HG03439 (cell line): ENCODE data around the gene TECTB.

Source experiments
- ATAC-seq: cut with Tn5 transposase; IDR thresholded peaks from one replicate; pipeline ENCODE4 v1.9.1; 2021; ENCODE audit warnings: mild to moderate bottlenecking, moderate library complexity; ENCODE audit not compliant: unreplicated experiment

Gene TECTB

DNA sequence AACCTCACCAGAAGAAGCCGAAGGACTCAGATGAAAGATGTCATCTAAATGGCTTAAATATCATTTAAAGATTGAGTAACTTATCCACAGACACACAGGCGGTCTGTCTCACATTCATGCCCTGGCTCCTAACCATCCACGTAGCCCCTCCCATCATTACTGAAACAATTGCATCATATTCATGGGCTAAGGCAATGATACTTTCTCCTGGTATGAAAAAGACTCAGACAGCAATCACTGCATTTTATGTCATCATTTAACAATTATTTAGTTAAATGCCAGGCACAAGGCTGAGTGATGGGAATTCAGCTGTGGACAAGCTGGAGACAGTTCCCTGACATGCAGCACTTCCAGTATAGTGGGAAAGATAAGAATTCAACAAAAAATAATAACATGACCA, 11.2 kb upstream of the TECTB start:
- no peak for ATAC-seq

DNA sequence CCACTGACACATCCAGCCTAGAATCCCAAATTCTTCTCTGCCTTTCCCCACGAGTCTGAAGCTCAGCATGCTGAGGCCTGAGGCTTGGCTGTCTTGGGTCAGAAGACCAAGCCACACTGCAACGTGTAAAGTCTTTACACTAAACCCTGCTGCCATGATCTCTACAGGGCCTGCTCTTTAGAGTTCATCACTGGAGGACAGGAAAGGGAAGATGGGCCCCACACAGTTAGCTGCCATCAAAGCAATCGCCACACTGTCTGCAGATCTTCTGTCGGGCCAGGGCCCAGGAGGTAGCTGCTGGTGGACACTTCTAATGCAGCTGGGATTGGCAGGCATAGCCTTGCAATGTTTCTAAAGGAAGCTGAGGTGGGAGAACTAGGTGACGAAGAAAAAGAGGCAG, 8.4 kb upstream of the TECTB start:
- ATAC-seq, result no peak

DNA sequence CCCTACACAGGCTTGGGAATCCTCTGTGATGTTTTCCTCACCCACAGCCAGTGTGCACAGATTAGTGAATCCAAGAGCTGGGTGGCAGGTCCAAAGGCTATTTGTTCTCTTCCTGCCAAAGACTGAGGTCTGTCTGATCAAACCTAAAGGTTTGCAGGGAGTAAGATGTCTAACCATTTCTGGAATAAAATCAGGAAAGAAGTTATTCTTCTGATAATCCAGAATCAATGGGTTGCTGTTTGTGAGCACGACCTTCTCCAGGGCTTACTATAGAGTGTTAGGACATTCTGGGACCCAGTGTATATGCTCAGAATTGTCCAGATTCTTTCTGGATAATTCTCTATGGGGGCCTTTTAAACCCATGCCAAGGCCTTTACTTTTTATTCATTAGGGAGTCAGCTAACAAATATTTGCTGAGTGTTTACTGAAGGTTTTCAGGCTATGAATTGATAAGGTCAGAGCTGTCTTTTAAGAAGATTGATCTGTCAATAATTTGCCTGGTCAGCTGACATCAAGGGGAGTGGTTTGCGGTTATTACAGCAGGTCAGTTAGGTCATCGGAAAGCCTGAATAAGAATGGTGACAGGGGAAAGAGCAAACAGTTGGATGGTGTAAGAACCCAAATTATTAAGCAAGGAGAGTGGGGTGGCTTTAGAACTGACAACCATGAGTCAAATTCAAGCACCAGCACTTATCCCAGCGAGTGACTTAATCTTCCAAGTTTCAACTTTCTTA, 7.5 kb upstream of the TECTB start:
- ATAC-seq, result no peak

DNA sequence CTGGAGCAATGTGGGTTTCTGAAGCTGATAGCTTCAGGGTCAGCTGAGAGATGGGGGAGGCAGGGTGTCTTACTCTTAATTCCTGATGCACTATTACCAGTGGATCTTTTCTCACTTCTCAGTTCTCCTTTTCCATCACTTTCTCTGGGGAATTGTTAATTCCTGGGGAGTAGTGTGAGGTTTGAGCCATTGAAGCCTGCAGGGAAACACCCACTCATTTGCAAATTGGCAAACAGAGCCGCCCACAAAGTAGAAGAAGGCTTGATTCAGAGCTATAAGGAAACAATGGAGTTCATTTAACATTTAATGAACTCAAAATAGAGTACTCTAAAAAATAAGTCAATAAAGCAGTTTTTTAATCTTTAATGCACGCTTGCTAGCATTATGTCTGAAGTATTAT, 4.3 kb upstream of the TECTB start:
- no peak for ATAC-seq

DNA sequence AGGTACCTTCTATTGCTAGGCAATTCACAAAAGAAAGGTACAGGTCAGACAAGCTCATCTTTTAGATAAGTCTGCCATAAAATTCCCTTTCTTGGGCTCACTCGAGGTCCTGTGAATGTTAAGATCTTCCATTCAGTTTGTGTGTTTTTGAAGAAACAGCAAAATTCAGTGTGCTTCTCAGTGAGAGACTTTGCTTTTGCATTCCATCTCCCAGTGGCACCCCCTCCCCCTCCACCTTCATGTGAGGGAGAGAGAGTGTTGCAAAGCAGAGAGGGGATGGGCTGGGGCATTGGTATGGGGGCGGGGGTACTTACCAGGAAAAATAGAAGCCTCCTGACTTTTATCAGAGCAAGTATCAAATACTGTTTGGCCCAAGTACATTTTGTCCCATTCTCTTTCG, 3.8 kb upstream of the TECTB start:
- no peak for ATAC-seq

DNA sequence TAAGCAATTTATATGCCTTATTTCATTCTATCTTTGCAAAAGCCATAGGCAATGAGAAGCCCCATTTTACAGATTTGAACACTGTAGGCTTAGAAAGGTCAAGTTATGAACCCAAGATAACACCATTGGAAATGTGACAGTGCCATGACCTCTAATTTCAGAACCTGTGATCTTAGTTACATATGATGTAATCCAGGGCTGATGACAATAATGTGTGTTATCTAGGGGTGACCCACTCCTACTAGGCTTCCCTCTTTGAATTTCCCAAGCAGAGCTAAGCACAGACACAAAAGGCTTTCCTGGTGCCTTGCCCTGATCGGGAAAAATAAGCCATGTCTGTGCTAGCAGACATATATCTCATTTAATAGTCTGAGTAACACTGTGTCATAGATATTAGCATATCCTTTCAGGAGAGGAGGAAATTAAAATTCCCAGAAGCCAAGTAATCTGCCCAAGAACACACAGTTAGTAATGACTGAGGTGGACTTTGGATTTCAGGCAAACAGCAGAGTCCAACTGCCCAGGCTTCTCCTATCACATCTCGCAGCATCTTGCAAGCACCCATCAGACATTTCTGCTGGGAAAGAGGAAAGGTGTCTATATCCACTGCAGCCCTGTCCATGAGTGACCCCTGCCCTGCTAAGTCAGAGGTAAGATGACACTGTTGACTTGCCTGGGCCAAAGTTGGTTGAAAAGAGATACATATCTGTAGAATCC, 2.8 kb upstream of the TECTB start:
- ATAC-seq, result no peak

DNA sequence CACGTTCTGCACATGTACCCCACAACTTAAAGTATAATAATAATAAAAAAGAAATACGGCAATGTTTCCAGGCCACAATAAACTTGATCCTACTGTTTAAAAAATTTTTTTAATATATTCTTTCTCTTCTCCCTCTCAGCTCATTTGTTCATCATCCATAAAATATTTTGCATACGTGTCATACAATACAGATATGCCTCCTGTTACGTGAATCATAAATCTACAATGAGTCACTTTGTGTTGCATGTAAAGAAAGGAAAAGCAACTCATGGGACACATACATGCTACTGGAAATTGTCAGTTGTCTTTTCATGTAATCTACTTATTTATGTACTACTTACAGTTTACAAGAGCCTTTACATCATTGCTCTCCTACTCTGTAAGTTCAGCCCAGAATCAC, 1.1 kb upstream of the TECTB start:
- no peak for ATAC-seq

DNA sequence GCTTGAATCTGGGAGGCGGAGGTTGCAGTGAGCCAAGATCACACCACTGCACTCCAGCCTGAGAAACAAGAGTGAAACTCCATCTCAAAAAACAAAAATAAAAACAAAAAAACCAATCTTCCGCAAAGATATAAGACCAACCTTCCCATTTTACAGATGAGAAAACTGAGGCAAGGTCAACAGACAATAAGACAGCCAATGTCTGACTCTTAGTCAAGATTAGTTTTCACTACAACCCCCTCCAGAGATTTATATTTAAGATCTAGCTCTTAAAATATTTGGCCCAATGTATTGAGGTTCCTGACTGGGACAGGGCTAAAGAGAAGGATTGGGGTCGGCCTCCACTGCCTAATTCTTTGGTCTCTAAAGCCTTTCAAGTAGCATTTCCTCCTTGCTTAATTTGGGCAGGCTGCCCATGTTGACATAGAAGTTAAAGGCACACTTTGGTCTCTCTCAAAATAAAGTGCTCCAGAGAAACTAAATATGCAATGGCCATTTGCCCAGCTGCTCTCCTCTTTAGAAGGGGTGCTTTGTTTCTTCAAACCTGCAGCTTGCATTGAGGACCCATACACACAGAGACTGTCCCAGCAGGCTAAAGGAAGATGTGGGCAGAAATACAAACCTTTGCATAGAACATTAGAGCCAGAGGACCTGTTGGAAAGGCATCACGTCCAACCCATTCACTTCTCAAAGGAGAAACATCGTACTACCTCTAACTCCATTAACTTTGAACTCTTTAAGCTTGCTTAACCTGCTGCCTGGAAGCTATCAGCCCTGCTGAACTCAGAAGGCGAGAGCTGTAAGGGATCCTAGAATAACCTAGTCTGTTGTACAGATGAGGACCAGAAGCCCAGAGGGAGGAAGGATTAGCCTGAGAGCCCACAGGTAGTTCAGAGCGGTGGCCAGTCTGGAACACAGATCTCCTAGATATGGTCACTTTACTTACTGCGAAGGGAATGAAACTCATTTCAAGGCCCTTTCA, 3.9 kb downstream of the TECTB start:
- ATAC-seq, result no peak

DNA sequence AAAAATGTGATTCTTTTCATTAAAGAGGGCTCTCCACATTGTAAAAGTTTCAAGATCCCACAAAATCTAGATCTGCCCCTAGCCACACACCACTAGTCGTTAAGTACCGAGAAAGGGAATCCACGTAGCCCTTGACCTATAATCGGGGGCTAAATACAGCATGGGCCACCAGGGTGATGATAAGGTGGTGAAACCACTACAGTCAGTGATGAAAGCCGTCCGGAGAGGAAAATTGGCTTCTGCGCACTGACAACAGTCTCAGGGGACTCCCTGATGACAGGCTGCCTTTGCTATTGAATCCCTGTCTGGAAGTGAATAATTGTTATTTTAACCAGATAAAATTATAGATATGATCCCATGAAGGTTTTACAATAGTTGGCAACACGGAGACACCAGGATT, 4.6 kb downstream of the TECTB start:
- no peak for ATAC-seq

DNA sequence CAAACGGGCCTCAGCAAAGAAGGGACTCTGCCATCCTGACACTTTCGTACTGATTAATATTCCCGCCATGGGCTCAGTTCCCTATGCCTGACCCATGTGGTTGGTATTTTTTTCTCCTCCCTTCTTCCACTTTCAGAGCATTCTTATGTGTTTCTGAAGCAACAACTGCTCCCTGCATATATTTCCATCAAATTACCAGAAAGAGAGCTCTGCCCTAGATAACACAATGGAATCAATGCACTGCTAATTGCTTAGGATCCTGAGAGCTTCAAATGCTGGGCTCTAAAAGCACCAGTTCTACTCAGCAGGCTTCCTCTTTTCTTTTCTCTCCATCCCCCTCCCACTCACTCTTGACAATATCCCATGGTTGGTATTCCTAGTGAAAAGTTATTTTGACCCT, 5.3 kb downstream of the TECTB start:
- ATAC-seq, result no peak

DNA sequence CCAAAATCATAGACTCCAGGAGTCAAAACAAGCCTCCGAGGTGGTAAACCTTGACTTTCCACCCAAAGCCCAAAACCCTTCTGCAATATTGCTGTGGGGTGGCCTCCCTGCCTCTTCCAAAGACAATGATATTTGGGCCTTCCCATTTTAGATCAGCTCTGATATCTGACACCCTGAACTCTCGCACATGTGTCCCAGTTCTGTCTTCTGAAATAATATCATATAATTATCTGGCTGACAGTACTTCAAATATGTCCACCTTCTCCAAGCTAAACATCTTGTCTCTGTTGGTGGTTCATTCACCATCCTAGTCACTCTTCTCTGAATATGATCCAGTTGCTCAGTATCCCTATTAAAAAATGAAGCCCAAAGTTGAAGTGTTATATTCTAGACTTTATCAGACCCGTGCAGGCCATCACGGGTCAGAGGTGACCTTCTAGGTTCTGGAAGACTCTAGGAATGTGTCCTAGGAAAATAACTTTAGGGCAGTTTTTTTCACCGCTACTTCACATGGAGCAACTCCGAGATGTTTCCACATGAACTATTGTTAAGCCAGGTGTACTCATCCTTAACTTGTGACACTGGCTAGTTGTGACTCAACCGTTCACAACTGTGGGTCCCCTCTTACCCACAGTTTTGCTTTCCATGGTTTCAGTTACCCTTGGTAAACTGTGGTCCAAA, 6.3 kb downstream of the TECTB start:
- no peak for ATAC-seq

DNA sequence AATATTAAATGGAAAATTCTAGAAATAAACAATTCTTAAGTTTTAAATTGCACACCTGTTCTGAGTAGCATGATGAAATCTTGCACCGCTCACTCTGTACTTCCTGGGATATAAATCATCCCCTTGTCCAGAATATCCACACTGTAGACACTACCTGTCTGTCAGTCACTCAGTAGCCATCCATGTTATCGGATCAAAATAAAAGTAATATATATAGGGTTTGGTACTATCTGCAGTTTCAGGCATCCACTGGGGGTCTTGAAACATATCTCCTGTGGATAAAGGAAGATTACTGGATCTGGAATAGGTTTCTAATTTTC, 6.8 kb downstream of the TECTB start:
- no peak for ATAC-seq

DNA sequence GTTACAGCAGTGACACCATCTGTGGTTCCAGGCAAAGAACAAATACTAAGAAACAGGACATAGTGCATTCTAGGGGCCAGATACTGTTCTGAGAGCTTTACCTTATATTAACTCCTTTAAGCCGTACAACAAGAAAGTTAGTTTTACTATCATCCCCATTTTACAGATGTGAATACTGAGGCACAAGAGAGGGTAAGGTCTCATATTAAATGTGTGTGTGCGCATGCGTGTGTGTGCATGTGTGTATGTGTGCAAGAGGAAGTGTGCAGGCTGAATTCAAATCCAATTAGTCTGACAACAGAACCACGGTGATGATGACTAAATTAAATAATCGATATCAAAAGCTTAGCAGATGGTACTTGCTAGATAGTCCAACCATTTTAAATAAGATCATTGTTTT, 11.0 kb downstream of the TECTB start:
- ATAC-seq, result no peak

DNA sequence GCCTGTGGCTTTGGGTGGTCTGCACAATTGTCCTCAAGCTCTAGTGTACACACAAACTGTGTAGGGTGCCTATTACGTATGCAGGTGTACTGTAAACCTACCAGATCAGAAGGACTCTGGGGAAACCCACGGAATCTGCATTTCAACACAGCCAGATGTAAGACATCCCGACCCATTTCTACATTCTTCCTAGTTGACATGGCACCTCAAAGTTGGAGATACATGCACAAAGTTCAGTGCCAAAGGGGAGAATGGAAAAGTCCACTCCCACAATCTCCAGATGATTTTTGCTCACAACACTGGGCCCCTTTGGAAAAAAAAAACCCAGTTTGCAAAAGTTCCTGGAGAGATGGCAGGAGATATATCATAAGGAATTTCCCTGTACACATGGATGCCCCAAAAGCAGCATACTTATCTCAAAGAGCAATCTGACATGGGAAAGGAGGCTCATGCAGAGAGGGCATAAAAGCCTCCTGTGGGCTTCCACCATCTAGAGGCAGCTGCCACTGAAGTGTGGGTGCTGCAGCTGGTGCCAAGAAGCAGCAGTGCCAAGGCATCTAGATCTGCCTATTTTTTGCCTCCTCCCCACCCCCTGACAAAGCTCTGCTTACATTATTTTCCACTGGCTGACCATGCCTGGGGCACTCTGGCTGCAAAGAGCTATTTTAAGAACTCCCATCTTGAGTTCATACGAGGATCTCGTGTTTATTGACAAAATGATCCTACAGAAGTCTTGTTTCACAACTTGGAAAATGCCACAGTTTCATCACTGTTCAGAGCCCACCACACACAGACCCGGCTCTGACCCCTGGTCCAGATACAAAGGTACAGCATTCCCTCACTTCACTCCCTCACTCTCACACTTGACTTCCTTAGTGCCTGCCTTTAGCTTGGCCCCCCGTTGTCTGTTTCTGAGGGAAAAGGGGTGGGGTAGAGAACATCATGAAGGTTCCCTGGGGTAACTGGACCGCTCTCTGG, 12.9 kb downstream of the TECTB start:
- ATAC-seq, result no peak

DNA sequence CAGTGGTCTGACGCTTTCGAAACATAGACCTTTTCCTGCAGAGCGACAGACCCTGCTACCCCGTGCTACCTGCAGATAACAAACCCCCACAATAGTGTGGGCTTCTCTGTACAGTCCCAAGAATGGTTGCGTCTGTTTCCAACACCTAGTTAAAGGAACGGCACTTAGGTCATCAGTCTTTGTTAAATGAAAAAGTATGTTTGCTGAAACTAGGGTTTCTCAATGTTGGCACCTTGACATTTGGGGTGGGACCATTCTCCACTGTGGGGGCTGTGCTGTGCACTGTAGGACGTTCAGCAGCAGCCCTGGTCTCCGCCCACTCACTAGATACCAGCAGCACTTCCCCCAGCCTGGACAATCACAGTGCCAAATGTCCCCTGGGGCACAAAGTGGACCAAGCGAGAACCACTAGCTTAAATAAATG, 13.7 kb downstream of the TECTB start:
- ATAC-seq, result no peak

DNA sequence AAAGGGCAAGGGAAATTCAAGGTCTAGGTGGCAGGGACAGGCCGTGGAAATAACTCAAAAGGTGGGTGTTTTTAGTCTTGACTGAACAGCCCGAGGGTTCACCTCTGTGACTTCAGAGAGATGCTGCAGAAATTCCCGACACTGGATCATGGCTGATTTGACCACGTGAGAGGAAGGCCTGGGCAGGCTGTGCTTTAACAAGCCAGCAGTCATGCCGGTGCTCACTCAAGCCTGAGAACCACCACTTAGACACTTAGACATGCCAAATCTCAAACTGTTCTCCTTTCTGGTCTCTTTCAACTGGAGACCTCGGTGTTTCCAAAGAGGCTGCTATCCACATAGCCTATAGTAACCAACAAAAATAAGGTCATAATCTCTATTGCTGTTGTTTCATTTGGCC, 15.4 kb downstream of the TECTB start:
- no peak for ATAC-seq

DNA sequence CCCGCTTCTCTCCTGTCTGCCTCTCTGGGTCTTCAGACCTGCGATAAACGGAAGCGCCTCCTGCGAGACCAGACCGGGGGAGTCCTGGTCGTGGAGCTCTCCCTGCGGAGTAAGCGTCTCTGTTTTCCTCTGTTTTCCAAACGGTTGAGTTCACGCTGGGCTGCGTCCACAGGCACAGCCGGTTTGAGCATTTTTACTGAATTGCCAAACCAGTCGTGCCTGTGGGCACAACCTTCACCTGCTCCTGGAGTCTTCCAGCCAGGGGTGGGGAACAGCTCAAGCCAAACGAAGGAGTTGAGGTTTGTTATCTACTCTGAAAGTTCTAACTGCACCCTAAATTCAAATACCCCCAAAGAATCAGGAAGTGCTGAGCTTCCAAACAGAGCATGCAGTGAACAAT, 16.3 kb downstream of the TECTB start:
- ATAC-seq, result no peak

DNA sequence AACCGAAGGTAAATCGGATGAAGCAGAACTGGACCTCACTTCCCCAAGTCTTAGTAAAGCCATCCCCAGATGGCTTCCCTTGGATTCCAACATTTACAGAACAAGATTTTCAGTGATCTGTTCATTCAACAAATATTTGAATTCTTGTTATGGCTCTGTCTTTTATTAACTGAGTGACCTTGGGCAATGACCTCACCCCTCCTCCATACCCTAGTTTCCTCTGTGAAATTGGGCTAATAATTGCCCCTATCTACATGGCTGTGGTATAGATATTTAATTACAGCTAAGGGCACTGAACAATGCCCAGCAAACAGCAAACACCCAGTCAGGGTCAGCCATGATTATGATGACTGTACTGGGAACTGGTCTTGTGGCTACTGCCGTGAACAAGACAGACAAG, 19.1 kb downstream of the TECTB start:
- no peak for ATAC-seq

DNA sequence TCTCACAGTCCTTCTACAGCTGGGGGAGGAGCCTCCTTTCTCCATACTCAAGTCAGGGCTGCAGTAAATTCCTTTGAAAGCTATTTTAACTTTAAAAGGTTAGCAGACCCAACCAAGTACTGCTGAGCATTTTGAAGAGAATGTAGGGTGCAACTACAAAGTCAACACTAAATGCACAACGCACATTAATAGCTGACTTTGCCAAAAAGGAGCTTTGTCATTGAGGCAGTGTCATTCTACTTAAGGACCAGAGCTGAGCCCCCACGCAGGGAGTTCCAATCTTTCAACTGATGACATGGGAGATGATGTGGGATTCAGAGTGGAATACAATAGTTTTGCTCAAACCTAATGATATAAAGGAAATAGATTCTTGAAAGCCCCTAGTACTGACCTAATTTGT, 20.3 kb downstream of the TECTB start:
- ATAC-seq, result no peak

DNA sequence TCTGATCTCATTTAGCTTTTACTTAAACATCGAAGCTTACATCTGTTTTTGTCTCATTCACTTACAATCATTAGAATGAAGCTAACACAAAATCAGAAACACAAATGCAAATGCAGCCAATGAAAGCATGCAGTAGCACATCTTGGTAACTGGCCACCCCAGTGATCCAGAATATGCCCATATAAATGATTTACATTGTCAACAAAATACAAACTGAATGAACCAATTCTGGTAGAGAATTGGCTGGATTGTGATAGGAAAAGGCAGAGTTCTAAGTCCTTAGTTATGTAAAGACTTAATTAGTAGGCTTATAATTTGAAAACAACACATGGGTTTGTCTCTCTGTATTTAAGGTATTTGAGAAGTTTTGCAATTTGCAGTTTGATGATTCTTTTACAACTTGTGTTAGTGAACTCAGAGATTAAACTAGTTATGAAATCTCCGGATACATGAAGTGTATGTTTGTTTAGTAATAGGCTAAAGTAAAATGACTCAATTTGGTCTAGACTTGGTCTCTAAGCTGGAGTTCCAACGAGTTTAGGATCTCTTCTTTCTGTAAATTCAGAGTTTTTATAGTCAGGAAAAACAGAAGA, 21.2 kb downstream of the TECTB start:
- ATAC-seq, result no peak
